HG03565 (cell line): ENCODE data around the gene UNC5B.

Source experiments
- ATAC-seq: cut with Tn5 transposase; IDR thresholded peaks from one replicate; pipeline ENCODE4 v1.9.1; 2021; ENCODE audit warnings: mild to moderate bottlenecking, moderate library complexity; ENCODE audit not compliant: unreplicated experiment

The UNC5B gene

DNA sequence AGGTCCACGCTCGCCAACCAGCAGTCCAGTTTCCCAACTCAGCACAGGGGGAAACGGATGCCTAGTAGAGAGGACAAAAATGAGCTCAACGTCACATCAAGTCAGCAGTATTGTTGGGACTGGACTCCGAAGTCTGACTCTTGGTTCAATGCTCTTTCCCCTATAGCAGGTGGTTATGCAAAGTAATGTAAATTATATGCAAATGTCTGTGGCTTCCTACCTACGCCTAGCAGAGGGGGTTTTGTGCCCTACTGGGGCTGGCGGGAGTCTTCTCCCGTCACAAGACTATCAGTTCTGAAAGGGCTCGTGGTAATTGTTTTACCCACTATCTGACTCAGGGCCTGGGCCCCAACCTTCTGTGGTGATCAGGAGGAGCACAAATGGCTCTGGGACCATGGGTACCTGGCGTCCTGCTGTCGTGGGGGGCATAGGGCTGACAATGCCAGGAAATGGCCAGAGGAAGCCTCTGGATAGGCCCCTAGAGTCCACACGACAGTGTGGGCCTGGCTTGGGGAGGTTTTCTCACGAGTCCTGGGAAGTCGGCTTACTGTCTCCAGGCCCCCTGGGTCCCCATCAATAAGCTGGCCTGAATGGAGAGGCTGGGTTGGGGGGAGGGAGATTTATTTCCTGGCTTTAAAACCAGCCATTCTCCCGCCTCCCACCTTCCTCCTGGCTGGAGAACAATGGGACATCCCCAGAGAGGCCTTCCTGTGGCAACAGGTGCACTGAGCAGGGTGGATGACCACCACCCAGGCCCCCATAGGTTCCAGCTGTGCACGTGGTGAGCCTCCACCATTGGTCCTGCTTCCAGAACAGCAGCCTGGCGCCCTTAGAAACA lies 41.8 kb downstream of the UNC5B start:
- ATAC-seq, result no peak

DNA sequence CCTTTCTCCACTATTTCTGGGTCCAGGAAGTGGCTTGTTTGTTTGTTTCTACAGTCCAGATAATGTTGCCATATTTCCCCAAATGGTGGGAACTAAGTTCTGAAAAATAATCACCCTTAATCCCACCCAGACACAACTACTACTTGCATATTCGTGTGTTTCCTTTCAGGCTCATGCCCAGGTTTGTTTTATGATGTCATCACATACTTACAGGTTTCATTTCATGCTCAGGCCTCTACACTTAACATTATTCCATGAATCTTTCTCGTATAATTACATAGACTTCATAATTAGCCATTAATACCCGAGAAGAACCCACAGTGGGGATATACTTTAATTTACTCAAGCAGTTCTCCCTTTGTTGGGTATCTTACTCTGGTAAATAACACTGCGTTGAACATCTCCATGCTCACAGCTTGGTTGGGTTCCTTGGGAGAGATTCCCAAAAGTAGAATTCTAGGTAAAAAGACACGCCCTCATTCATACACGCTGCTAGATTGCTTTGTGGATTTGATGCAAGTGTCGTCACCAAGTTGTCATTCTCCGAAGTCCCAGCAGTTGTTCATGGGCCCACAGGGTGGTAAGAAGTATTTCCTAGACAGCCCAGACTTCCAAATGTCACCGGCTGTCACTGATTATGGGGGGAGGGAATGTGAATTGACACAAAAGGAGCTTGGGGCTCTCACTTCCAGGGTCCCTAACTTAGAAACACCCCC lies 42.6 kb downstream of the UNC5B start:
- ATAC-seq, result no peak

DNA sequence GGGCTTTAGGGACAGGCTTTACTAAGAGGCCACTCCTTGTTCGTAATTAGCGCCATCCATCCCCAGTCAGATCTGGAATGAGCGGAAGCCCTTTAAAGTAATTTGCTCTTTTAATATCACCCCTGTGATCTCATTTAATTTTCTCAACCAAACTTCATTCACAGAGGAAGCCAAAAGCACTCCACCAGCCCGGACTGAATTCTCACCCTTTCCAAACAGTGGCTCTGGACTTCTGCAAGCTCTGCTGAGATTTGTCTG lies 43.1 kb downstream of the UNC5B start:
- ATAC-seq, result no peak

DNA sequence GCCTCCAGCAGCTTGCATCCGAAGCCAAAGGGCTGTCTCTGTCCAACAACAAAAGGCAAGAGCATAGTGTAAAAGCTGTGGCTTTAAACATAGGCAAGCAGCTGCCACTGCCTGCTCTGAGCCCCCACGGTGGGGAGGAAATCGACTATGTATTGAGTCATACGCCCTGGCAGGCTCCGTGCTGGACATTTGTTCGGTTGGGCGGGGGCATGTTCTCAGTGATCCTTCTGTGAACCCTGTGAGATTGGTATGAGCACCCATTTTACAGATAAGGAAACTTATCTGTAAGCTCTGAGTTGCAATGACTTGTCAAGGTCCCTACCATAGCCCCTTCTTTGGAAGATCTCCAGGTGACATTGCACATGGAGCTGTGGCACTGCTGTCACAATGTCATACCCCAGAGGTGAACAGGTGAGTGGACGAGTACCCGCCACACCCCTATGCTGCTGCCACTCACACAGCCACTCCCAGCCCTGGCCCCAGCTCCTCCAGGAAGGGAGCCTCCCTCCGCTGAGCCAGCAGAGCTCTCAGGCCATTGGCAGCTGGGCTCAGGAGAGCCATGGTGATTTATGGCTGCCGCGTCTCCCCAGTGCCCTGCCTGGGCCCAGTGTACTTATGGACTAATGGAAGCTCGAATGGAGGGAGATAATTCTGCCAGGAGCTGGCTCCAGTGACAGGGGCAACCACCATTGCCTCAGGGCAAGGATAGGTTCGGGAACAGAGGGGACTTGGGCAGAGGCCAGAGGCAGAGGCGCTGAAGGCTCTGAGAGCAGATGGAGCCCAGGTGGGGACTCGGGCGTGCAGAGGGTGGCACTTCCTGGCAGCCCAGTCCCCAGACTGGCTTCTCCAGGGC lies 43.7 kb downstream of the UNC5B start:
- ATAC-seq, result no peak

DNA sequence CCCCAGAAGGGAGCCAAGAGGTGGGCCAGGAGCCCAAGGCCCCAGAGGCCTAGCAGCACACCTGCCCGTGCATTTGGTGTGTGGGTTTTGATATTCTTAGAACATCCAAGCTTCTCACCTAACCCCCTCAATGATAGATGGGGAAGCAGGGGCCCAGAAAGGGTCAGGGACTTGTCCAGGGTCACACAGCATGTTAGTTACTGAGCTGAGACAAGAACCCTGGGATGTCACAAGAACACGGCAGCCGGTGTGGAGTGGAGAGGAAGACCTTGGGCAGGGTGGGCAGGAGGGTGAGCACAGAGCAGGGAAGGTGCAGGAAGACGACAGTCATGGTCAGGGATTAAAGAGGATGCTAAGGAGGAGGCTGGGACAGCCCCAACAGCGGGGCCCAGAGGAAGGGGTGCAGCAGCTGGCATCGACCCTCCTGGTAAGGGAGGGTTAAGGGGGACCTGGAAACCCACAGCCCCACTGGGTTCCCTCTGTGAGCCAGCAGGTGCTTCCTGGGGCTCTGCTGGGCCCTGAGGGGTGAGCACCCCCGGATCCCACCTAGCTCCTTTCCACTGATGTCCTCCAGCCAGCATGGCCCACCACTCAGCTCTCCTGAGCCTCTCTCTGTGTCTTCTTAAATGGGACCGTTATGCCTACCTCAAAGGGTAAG lies 44.4 kb downstream of the UNC5B start:
- ATAC-seq, result no peak

DNA sequence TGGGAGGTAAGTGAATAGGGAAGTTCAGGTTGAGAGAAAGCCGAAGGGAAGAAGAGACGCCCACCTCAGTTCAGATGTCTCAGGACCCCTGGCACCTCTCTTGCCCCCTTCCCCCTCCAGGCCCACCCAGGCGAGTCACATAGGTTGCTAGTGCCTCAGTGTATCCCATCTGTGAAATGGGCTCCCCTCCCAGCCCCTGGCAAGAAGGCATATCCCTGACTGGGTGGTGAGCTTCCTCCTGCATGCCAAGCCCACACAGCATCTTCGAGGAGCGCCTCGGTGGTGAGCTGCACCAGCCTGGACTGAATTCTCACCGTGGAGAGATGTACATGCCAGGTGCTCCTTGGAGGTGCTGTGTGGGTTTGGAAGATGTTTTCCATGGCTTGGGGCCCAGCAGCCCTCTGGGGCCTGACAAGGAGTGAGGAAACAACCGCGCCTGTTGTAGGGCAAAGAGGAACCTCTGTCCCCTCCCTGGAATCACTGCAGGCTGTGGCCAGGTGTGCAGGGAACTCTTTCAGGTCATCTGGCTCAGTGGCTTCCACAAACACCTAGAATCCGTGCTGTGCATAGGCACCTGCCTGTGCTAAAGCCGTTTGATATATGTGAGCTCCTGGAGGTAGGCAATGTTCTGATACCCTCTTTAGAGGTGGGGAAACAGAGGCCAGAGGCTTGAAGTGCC lies 45.1 kb downstream of the UNC5B start:
- ATAC-seq, result no peak

DNA sequence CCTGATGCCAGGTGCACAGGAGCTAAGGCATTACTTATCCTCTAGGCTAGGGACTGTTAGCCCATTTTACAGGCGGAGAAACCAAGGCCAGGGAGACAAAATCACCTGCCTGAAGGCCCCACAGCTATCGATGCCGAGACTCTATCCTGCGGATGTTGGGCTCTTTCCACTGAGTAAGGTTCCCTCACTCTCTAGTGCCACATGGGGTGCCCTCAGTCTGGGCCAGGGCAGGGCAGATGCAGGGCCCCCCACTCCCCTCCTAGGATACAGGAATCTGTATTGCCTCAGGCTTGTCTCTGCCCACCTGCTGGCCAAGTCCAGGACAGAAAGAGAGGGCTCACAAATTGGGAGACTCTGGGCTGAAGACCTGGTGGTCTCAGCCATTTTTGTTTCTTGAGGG lies 45.7 kb downstream of the UNC5B start:
- no peak for ATAC-seq

DNA sequence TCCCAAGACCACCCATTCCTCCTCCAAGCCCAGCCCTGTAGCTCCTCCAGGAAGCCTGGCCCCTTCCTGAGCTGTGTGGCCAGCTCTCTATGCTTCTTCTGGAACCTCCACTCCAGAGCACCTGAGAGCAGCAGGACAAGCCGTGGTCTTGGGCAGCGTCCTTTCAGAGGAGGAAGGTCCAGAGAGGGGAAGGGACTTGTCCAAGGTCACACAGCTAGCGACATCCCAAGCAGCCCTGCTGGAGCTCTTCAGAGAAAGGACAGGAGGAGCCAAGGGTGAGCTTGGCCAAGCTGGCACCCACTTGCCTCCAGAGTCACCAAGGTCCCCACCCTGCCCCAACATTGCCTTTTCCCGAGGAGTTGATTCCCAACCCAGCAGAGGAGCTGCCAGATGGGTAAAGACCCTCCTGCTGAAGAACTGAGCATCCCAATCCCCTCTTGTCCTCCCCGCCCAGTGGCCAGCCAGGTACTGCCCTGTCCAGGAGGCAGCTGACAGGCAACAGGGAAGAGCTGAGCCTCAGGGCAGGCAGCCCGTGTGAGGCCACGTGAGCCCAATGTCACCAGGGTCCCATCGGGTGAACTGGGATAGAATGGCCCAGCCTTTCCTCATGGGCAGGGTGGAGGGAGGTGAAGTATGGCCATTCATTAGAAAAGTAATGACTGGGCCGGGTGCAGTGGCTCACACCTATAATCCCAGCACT lies 46.2 kb downstream of the UNC5B start:
- no peak for ATAC-seq

DNA sequence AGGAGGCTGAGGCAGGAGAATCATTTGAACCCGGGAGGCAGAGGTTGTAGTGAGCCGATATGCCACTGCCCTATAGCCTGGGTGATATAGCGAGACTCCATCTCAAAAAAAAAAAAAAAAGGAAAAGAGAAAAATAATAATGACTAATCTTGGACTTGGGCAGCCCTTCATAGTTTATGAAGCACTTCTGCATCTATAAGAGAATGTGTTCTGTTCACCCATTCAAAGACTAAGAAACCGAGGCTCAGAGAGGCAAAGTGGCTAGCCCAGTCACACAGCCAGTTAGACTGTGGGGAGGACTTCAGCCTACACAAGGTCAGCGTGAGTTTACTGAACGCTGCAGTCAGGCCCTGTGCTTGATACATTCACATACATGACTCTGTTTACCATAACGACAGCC lies 46.9 kb downstream of the UNC5B start:
- ATAC-seq, result no peak

DNA sequence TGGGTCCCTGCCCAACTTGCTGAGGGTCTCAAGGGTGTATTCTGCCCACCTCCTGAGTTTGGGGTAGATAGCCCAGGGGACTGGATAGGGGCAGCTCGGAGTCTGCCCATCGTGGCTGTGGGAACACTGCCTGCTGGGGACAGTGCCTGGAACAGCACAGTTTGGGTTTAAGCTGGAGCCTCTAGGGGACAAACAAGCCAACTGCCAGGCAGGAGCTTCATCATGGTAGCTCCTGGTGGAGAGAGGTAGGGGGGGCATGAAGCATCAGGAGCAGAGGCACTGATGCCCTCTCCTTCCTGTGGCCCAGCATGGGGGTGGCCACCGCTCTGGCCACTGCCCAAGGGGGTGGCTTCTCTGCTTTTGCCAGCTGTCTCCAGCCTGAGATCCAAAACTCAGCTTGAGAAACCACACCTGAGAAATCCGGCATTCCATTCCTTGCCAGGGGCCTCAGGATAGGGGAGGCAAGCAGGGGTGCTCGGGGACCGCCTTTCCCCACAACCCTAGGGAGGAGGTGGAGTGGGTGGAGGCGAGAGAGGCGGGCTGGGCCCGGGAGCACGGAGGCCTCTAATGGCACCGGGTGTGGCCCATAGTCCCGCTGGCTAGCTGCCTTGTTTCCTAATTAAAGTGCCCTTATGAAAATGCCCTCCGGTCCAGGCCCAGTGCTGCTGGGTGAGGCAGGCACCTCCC lies 47.6 kb downstream of the UNC5B start:
- no peak for ATAC-seq

DNA sequence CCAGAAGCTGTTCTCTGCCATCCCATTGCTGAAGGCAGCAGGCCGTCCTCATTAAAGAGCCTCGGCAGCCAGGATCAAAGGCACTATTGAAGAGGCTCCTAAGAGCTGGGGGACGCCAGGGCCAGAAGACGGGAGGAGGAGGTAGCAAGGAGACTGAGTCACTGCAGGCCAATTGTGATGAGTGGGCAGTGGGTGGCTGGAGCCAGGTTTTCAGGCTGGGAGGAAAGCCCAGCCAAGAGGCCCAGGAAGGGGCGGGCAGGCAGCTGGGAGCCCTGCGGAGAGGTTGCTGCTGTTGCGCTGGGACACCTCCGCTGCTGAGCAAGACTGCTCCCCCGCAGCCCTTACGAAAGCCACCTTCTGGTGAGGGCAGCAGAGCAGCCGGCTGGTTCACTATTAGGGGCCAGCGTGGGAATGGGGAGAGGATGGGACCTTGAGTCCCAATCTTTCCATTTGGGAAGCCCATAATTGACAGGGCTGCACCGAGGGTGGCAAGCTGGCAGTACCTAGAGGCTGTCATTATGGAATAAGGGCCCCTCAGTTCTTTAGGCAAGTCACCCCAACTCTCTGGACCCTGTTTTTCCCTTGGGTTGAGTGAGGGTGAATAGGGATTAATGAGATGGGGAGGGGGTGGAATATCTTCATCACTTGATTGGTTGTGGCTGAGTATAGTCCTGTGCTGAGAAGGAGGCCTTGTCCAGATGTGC lies 48.4 kb downstream of the UNC5B start:
- ATAC-seq, result no peak

DNA sequence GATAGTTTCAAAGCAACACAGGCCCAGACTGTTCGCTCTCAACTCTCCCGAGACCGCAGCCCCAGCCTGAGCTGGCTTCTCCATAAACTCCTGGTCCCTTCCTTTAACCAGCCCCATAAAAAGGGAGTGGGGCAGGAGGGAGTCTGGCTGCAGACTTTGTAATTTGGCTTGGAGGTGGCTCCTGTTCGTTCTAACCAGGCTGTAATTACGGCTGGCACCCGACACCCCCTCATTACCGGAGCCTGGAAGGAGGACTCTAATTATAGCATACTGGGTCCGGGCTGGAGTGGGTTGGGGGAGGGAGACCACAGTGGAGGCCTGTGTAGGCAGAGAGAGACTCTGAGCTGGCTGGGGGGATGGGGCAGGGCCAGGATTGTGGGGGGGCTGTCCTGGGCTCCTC lies 49.7 kb downstream of the UNC5B start:
- ATAC-seq, result no peak

DNA sequence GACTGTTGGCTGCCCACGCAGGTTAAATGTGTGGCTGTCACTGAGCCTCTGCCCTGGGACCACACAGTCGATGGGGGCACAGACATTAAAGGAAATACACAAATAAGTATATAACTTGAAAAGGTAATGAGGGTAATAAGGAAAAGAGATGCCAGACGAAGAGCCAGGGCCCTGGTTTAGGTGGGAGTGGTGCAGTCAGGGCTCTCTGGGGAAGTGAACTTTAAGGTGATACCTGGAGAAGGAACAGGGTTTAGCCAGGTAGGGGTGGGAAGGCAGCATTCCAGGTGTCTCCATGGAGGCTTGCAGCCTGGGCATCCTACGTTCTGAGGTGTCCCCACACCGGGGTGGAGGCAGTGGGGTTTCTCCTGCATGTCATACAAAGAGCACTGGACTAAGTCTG lies 50.4 kb downstream of the UNC5B start:
- ATAC-seq, result no peak

DNA sequence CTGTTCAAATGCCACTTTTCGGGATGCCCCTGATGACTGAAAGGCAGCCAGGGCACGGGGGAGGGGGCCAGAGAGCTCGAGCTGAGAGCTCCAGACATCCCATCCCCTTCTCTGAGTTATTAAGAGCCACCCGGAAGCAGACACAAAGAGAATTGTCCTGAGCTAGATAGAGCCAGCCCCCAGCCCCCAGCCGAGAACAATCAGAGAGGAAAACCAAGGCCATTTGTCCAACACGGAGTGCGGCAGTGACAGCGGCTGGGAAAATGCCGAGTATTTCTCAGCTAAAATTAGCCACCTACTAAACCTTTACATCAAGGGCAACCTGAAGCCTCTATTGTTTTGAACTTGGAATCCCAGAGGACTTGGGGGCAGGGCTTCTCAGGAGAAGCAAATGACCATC lies 51.0 kb downstream of the UNC5B start:
- no peak for ATAC-seq

DNA sequence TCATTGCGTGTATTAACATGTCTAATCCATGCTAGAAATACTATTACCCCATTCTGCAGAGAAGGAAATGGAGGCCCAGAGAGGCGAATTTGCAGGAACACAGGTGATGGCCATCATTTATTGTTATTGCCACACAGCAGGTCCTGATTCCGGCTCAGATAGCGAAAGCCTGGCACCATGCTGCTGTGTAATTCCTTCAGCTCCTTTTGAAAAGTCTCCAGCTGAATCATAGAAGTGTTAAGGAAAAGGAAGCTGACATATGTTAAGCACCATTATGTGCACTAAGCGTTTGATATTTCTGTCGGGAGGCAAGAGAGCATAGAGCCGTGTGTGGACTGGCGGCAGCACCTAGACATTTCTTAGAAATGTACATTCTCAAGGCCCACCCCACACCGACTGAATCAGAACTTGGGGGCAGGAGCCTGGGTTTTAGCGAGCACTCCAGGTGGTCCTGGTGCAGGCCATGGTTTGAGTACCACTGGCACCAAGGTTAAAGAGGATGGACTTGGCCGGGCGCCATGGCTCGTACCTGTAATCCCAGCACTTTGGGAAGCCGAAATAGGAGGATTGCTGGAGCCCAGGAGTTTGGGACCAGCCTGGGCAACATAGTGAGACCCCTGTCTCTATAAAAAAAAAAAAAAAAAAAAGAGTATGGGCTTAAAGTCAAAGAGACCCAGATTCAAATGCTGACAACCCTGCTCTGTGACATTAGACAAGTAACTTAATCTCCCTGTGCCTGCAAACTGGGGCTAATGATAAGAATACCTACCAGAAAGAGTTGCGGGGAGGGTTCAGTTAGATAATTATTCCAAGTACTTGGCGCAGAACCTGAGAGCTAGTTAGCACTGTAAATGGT lies 52.2 kb downstream of the UNC5B start:
- no peak for ATAC-seq

DNA sequence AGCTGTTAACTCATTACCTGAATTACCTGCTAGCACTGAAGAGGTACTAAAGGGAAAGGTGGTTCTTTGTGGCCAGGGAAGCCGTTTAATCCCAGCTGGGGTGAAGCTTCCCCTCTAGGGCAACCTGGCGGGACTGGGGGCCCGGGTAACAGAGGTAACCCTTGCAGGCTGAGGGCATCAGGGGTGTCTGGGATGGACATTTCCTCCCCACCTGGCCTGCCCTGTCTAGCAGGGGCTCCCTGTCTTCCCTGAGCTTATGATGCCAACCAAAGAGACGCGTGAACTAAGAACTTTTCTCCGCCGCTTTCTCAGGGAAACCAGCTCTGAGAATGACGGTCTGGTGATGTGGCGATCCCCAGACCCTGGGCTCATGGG lies 52.8 kb downstream of the UNC5B start:
- no peak for ATAC-seq

DNA sequence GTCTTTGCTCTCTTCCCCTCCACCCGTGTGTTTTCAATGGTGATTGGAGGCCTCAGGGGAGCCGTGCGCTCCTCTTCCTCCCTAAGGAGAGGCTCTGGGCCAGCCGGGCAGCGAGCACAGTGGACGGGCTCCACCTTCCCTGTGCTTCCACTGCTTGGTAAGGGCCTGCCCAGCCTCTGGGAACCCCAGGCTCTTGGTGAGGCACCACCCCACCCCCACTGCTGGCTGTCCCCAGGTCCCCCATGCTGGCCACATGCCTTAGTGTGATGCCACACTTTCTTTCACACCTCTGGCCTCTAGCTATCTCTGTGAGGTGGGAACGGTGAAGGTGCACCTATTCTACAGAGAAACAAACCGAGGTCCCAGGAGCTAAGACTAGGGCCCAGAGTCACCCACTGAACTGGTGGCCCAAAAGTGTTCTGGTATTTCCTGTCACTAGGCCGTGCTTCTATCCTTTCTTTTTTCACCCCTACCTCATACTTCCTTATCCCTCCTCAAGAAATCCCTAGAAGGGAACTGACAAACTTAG lies 53.3 kb downstream of the UNC5B start:
- ATAC-seq, result no peak
